Thyroid gland (tissue), 4 donors: ENCODE results near the gene TMEM271. TPM values are rescaled to one million over a fixed set of nuclear protein-coding genes. Genes with fewer than 3 reads are reported as not detected.

Source experiments
- DNase-seq, 2 donors: peaks; one replicate each; pipeline ENCODE4 v3.0.0-alpha.2; 2019
- H3K27ac ChIP-seq, 3 donors: fragments of 200-600 bp; sonication (generic); 1 replicate in 2 of 3; 2 replicates in 1 of 3; pipeline ENCODE4 v1.5.1; 2016 to 2019; ENCODE audit warnings: mild to moderate bottlenecking in 1 of 3, moderate library complexity in 1 of 3
- H3K27me3 ChIP-seq: fragments of 200-600 bp; sonication (generic); one replicate; pipeline ENCODE4 v1.5.1; 2019
- H3K36me3 ChIP-seq, 2 donors: fragments of 200-600 bp; sonication (generic); one replicate each; pipeline ENCODE4 v1.5.1; 2016 to 2019
- H3K4me1 ChIP-seq, 2 donors: fragments of 200-600 bp; sonication (generic); one replicate each; pipeline ENCODE4 v1.5.1; 2017 to 2019
- H3K4me3 ChIP-seq, 3 donors: fragments of 200-600 bp; sonication (generic); replicated peaks in 1 of 3; 1 replicate in 2 of 3; 2 replicates in 1 of 3; pipeline ENCODE4 v1.5.1; 2016; ENCODE audit warnings: mild to moderate bottlenecking in 1 of 3
- H3K9me3 ChIP-seq: fragments of 200-600 bp; sonication (generic); one replicate; pipeline ENCODE4 v1.5.1; 2017
- POLR2A ChIP-seq, 2 donors: fragments of 450-650 bp; IDR thresholded peaks; one replicate each; pipeline ENCODE4 v1.6.1; 2017; ENCODE audit warnings: antibody characterized with exemption in 2 of 2, mild to moderate bottlenecking in 2 of 2, moderate library complexity in 1 of 2
- WGBS, 2 donors: methylation state at CpG; one replicate each; pipeline ENCODE4 v1.1.5; 2017; 5-methylcytosine and 5-hydroxymethylcytosine counted together
- intact Hi-C: fragments of 100-400 bp; cut with DNase I; formaldehyde crosslinking; loops from one replicate; pipeline ENCODE4 v1.15.1; 2023
- total RNA-seq, 4 donors: library from RNA; depleted of rRNA; stranded (reverse); fragments of >200 nt; gene quantifications; one replicate each; pipeline ENCODE4 v1.2.3, GENCODE V29; 2016
- TF ChIP-seq, protein P1 (sequence below), 6 experiments: fragments of 200-600 bp in 3 of 6; fragments of 450-650 bp in 3 of 6; sonication (generic) in 3 of 6; IDR thresholded peaks; one replicate each; pipeline ENCODE4 v1.5.1; 2016 to 2019; ENCODE audit warnings: antibody characterized with exemption in 6 of 6, mild to moderate bottlenecking in 2 of 6, inconsistent platforms in 1 of 6, moderate library complexity in 1 of 6

Gene TMEM271, protein sequence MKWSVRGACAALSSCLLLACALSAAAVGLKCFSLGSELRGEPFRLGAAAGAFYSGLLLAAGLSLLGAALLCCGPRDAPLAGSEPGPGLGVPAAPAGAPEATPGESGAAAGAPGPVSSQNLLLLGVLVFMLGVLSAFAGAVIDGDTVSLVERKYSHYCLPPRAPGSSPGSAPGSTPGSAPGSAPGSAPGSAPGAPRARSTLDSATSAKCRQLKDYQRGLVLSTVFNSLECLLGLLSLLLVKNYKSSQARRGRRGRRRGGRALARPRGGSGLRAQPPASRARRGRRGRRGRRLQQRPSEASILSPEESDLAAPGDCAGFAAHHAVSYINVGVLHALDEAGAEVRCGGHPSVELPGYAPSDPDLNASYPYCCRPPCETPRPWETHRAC
- total RNA-seq: not detected

DNA sequence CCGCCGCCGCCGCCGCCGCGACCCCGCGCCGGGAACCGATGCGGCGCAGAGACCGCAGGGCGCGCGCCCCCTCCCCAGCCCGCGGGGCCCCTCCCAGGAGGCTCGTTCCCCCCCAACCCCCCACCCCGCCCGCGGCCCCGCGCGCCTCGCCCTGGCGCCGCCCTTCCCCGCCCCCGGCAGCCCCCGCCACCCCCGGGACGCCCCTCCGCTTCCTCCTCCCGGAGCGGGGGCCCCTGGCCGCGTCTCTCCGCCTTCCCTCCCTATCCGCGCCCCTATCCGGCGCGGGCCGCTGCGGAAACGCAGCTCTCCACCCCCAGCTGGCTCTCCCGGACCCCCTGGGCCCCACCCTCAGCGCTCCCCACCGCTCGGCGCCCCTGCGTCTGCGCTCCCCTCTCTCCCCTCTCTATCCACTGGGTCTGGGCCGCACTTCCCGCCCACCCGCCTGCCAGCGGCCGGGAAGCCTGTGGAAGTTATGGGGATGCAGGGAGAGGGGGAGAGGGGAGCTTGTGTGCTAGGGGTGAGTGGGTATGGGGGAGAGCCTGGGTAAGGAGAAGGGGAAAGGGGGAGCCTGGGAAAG is at the start of gene TMEM271:
TSS of gene TMEM271 (minus strand) at position 51 of the 577 bp plus-strand sequence. CDS start 233 bp downstream, outside the sequence.
- Histone ChIP-seq H3K9me3 (no peaks in the 10 kb centered on the region), H3K27me3 (peaks cover 16% of the 10 kb centered on the region), H3K4me1 (peaks cover 0 to 9% of the 10 kb centered on the region in 2 donors), H3K4me3 (no peak within 1 kb of the TSS), H3K27ac (no peak within 1 kb of the TSS), H3K36me3 (no peaks in the 10 kb centered on the region)
- DNase-seq: no peak
- 1 to 2% methylated on average over 8 to 15 of the region's 60 CpGs for WGBS, 2 donors
- intact Hi-C loops: no loop called here
- TF ChIP-seq, protein P1, sequence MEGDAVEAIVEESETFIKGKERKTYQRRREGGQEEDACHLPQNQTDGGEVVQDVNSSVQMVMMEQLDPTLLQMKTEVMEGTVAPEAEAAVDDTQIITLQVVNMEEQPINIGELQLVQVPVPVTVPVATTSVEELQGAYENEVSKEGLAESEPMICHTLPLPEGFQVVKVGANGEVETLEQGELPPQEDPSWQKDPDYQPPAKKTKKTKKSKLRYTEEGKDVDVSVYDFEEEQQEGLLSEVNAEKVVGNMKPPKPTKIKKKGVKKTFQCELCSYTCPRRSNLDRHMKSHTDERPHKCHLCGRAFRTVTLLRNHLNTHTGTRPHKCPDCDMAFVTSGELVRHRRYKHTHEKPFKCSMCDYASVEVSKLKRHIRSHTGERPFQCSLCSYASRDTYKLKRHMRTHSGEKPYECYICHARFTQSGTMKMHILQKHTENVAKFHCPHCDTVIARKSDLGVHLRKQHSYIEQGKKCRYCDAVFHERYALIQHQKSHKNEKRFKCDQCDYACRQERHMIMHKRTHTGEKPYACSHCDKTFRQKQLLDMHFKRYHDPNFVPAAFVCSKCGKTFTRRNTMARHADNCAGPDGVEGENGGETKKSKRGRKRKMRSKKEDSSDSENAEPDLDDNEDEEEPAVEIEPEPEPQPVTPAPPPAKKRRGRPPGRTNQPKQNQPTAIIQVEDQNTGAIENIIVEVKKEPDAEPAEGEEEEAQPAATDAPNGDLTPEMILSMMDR (IDR thresholded peaks at IDR 0.05): no peak
- TF ChIP-seq POLR2A (IDR thresholded peaks at IDR 0.05): no peak

GRCh38 chr4:625631-626161 is 49.6 kb upstream of the TMEM271 start:
- H3K27ac ChIP-seq: no peak overlapping the region
- no peaks in the 10 kb centered on the region for H3K27me3 ChIP-seq
- no peaks in the 10 kb centered on the region for H3K9me3 ChIP-seq
- peak; percentile 62 to 71 for DNase-seq
- H3K4me3 ChIP-seq: no peak overlapping the region
- H3K4me1 ChIP-seq: peaks cover 6 to 20% of the 10 kb centered on the region in 2 donors
- intact Hi-C loops: no loop called here
- 58 to 80% methylated on average over 27 to 31 of the region's 39 CpGs for WGBS, 2 donors
- H3K36me3 ChIP-seq: no peaks in the 10 kb centered on the region
- no peak for TF ChIP-seq POLR2A (IDR thresholded peaks at IDR 0.05)
- TF ChIP-seq, protein P1 (IDR thresholded peaks at IDR 0.05): no peak

- TF ChIP-seq POLR2A (IDR thresholded peaks at IDR 0.05): no peak
- TF ChIP-seq, protein P1 (IDR thresholded peaks at IDR 0.05): no peak
- no peaks in the 10 kb centered on the region for H3K9me3 ChIP-seq
- peak; percentile 57 to 66 for DNase-seq
- intact Hi-C loops: no loop called here
- H3K4me3 ChIP-seq: no peak within 1 kb of the TSS
- no peak within 1 kb of the TSS for H3K27ac ChIP-seq
- no peaks in the 10 kb centered on the region for H3K27me3 ChIP-seq
- 61 to 71% methylated on average over 14 to 16 of the region's 21 CpGs for WGBS, 2 donors
- H3K4me1 ChIP-seq: peaks cover 6 to 20% of the 10 kb centered on the region in 2 donors
- H3K36me3 ChIP-seq: no peaks in the 10 kb centered on the region
Observed at GRCh38 chr4:624705-625590, 48.9 kb upstream of the TMEM271 start, which contains the start of gene PDE6B. PDE6B (plus strand) TSS chr4:625573; CDS start chr4:625627, 54 bp downstream.

DNA sequence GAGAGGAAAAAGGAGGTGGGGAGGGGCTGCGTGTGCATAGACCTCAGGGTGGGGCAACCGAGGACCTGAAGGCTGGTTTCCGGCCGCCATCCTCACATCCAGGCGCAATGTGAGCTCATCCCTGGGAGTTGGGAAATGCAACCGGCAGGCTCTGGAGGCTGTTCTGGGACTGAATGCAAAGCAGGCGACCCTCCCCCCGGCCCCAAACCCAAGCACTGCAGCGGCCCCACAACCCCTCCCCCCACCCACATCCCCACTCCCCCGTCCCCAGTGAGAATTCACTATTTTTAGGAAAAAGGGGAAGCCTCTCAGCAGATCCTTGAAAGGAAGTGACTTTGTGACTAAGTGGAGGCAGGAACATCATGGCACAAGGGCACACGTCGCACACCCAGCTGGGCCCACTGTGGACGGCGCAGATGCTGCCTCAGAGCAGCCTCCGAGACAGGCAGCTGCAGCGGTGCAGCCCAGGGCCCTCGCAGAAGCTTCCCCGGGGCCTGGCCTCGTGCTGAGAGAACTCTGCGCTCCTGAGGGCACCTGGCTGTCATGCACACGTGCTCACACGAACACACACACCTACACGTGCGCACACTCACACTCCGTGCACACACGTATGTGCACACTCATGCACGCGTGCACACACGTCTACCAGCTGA is 47.9 kb upstream of the TMEM271 start:
- TF ChIP-seq, protein P1 (IDR thresholded peaks at IDR 0.05): no peak
- TF ChIP-seq POLR2A (IDR thresholded peaks at IDR 0.05): no peak
- Histone ChIP-seq H3K36me3 (no peaks in the 10 kb centered on the region), H3K9me3 (no peaks in the 10 kb centered on the region), H3K27ac (no peak overlapping the region), H3K4me3 (no peak overlapping the region), H3K4me1 (peaks cover 6 to 20% of the 10 kb centered on the region in 2 donors), H3K27me3 (no peaks in the 10 kb centered on the region)
- 74 to 76% methylated on average over 19 to 27 of the region's 29 CpGs for WGBS, 2 donors
- DNase-seq: no peak
- intact Hi-C loops: no loop called here
